ENCODE results near the gene SYT13.

SYT13 gene

DNA sequence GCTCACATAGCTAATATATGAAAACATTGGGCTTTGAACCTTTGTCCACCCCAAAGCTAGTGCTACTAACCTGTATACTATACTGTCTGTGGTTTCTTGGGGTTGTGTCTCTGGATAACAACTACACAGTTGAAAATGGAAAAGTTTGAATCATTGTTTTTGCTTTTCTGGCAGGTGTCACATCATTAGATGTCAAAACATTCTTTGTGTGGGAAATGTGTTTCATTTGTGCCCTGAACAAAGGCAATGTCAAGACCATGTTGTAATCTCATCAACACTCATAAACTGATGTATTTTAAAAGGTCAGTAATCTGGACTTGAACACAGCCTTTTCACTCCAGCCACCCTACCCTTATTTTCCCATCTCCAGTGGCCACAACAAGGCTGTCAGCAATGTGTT, 16.5 kb downstream of the SYT13 start:
- TF ChIP-seq CTCF (conservative IDR thresholded peaks at IDR 0.05; ENCODE audit: control insufficient read depth, insufficient read depth, low read depth, low read length): no peak
- H3K4me3 ChIP-seq (ENCODE audit: control insufficient read depth, low read depth, low read length): no peak overlapping the region
- DNase-seq (ENCODE audit: low read depth): no peak

GRCh38 chr11:45267652-45268299, 18.4 kb downstream of the SYT13 start:
- no peak overlapping the region for H3K4me3 ChIP-seq (ENCODE audit: control insufficient read depth, low read depth, low read length)
- no peak for DNase-seq (ENCODE audit: low read depth)
- TF ChIP-seq CTCF (conservative IDR thresholded peaks at IDR 0.05; ENCODE audit: control insufficient read depth, insufficient read depth, low read depth, low read length): no peak

DNA sequence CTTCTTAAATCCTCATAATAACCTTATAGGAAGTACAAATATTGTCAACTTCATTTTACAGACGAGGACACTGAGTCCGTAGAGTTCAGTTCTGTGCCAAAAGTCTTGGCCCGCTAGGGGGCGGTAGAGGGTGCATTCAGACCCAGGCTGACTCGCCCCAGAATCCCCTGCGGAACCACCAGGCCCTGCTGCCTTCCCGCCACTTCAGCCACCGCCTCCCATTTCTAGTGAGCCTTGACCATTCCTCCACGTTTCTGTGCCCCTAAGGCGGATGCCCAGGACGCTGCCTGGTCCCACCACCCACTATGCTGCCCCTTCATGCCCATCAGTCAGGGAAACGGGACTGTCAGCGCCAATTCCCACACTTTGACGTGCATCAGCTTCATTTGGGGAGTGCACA, 19.1 kb downstream of the SYT13 start:
- H3K4me3 ChIP-seq (ENCODE audit: control insufficient read depth, low read depth, low read length): no peak overlapping the region
- TF ChIP-seq CTCF (conservative IDR thresholded peaks at IDR 0.05; ENCODE audit: control insufficient read depth, insufficient read depth, low read depth, low read length): peak; percentile 28
- no peak for DNase-seq (ENCODE audit: low read depth)

DNA sequence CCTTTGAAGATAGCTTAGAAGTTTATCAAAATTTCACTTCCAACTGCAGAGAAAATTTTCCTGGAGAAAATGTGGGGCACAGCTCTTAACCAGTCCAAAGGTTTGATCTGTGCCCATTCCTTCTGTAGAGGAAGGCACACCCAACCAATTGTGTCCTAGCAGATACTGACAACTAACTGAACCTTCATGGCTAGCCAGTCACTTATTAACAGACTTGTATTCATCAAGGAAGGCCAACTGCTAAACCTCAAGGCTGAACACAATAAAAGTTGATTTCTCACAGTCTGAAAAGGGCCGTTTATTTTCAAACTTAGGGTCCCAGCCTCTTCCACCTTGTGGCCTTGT, 19.5 kb downstream of the SYT13 start:
- DNase-seq (ENCODE audit: low read depth): no peak
- no peak overlapping the region for H3K4me3 ChIP-seq (ENCODE audit: control insufficient read depth, low read depth, low read length)
- TF ChIP-seq CTCF (conservative IDR thresholded peaks at IDR 0.05; ENCODE audit: control insufficient read depth, insufficient read depth, low read depth, low read length): no peak

DNA sequence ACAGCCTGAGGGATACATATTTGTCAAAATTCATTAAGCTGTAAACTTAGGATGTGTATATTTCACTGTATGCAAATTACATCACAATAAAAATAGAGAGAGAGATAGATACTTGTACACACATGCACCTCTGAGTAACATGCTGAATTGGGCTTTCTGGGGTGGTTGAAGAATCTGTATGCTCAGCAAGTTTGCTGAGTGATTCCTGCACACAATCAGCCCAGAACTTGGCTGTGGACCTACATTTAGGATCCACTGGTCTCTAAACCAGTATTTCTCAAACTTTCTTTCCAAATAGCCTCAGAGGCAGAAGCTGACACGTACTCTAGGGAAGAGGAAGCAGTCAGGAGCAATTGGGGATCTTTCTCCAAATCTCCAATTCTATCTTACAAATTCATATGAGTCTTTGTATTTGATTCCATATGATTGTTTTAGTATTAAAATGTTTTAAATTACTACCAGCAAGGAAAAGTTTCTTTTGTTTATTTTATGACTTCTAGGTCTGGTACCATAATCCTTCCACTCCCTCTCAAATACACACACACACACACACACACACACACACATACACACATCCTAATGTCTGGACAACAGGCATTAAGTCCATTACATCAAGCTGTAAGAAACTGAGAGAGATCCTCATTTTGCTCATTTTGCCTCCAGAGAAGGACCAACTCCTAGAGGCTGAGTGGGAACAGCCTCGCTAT, 20.0 kb downstream of the SYT13 start:
- no peak for DNase-seq (ENCODE audit: low read depth)
- H3K4me3 ChIP-seq (ENCODE audit: control insufficient read depth, low read depth, low read length): no peak overlapping the region
- TF ChIP-seq CTCF (conservative IDR thresholded peaks at IDR 0.05; ENCODE audit: control insufficient read depth, insufficient read depth, low read depth, low read length): no peak

GRCh38 chr11:45264839-45265515, 21.2 kb downstream of the SYT13 start:
- H3K4me3 ChIP-seq (ENCODE audit: control insufficient read depth, low read depth, low read length): no peak overlapping the region
- peak; percentile 92 for DNase-seq (ENCODE audit: low read depth)
- no peak for TF ChIP-seq CTCF (conservative IDR thresholded peaks at IDR 0.05; ENCODE audit: control insufficient read depth, insufficient read depth, low read depth, low read length)

Measured in fibroblast of mammary gland (primary cell).